ENCODE results near the gene SLC48A1. TPM values are rescaled to one million over a fixed set of nuclear protein-coding genes. Genes with fewer than 3 reads are reported as not detected.
A peak's percentile ranks its signal among the peaks of the same experiment; 100 is the strongest.
"Not testable (repeated sequence)": the region's sequence is repeated elsewhere in the genome, so short reads cannot be mapped to it uniquely, and the experiment has no call there.

The SLC48A1 gene
- polyA plus RNA-seq, 3 donors = 9.4 to 19.6 (median 15.8) TPM

DNA sequence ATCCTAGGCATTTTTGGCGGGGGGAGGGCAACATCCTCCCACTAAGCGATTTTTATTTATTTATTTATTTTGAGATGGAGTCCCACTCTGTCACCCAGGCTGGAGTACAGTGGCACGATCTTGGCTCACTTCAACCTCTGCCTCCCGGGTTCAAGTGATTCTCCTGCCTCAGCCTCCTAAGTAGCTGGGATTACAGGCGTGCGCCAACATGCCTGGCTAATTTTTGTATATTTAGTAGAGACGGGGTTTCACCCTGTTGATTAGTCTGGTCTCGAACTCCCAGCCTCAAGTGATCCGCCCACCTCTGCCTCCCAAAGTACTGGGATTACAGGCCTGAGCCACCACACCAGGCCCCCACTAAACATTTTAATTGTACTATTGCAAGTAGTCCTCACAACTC, 36.5 kb downstream of the SLC48A1 start:
- Histone ChIP-seq H3K79me2 (ENCODE audit: insufficient read depth, low read length) (peaks cover 98% of the 10 kb centered on the region), H3K27ac (ENCODE audit: low read depth in 1 of 2, low read length in 2 of 2) (peak overlapping the region; percentile 87 to 99), H3K36me3 (replicated peaks in 1 of 2; ENCODE audit: control insufficient read depth in 1 of 2, insufficient read depth in 2 of 2, low read length in 2 of 2) (peaks cover 11 to 16% of the 10 kb centered on the region in 2 donors), H3K4me1 (ENCODE audit: control insufficient read depth in 1 of 2, insufficient read depth in 2 of 2, low read length in 2 of 2) (peaks cover 71 to 85% of the 10 kb centered on the region in 2 donors), H4K20me1 (ENCODE audit: insufficient read depth, low read length) (peaks cover 17% of the 10 kb centered on the region)
- H3K27me3 Mint-ChIP-seq (ENCODE audit: low read depth in 3 of 3); H2AFZ ChIP-seq (ENCODE audit: insufficient read depth, low read depth, low read length, poor library complexity, severe bottlenecking); H3K4me2 ChIP-seq (replicated peaks; ENCODE audit: extremely low read depth, low read length, poor library complexity, severe bottlenecking); H3K9me3 Mint-ChIP-seq; H3K4me3 Mint-ChIP-seq; H3K9me3 ChIP-seq (replicated peaks in 1 of 2; ENCODE audit: control insufficient read depth in 1 of 2, insufficient read depth in 1 of 2, low read length in 2 of 2); H3K9ac ChIP-seq (ENCODE audit: insufficient read depth, low read length, poor library complexity, severe bottlenecking); H3K27me3 ChIP-seq (ENCODE audit: control insufficient read depth in 2 of 2, insufficient read depth in 2 of 2, low read length in 2 of 2); DNase-seq; H3K4me3 ChIP-seq (replicated peaks in 1 of 3; ENCODE audit: low read depth in 2 of 3, low read length in 3 of 3): not testable (repeated sequence)
- TF ChIP-seq, protein P1, sequence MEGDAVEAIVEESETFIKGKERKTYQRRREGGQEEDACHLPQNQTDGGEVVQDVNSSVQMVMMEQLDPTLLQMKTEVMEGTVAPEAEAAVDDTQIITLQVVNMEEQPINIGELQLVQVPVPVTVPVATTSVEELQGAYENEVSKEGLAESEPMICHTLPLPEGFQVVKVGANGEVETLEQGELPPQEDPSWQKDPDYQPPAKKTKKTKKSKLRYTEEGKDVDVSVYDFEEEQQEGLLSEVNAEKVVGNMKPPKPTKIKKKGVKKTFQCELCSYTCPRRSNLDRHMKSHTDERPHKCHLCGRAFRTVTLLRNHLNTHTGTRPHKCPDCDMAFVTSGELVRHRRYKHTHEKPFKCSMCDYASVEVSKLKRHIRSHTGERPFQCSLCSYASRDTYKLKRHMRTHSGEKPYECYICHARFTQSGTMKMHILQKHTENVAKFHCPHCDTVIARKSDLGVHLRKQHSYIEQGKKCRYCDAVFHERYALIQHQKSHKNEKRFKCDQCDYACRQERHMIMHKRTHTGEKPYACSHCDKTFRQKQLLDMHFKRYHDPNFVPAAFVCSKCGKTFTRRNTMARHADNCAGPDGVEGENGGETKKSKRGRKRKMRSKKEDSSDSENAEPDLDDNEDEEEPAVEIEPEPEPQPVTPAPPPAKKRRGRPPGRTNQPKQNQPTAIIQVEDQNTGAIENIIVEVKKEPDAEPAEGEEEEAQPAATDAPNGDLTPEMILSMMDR (IDR thresholded peaks at IDR 0.05) = peak; percentile 12
- peak overlapping the region; percentile 91 to 100 (median 94) for H3K27ac Mint-ChIP-seq
- WGBS (ENCODE audit: insufficient coverage) = no CpG with 5 or more reads among the region's 9 CpGs
- peaks cover 90% of the 10 kb centered on the region for H3K4me1 Mint-ChIP-seq
- intact Hi-C loops (cut with micrococcal nuclease) = loop anchor here in 1 of 2 donors (2.0 kb wide), 1 partner anchor 13 kb away; no protein-coding TSS in a partner anchor
- H3K36me3 Mint-ChIP-seq = peaks cover 25 to 35% of the 10 kb centered on the region in 2 donors

- peak overlapping the region in 1 of 2 donors; percentile 59 for H3K4me3 Mint-ChIP-seq
- peaks cover 2% of the 10 kb centered on the region in 2 donors for H3K36me3 ChIP-seq (replicated peaks in 1 of 2; ENCODE audit: control insufficient read depth in 1 of 2, insufficient read depth in 2 of 2, low read length in 2 of 2)
- DNase-seq = peak in 1 of 3 donors; percentile 60
- peaks cover 86 to 98% of the 10 kb centered on the region in 2 donors for H3K4me1 ChIP-seq (ENCODE audit: control insufficient read depth in 1 of 2, insufficient read depth in 2 of 2, low read length in 2 of 2)
- TF ChIP-seq, protein P1 (IDR thresholded peaks at IDR 0.05) = no peak
- peak overlapping the region in 1 of 3 experiments; percentile 21 for H3K4me3 ChIP-seq (replicated peaks in 1 of 3; ENCODE audit: low read depth in 2 of 3, low read length in 3 of 3)
- H3K9ac ChIP-seq (ENCODE audit: insufficient read depth, low read length, poor library complexity, severe bottlenecking) = no peak overlapping the region
- intact Hi-C loops (cut with micrococcal nuclease) = loop anchor here in 1 of 2 donors (10.0 kb wide), 1 partner anchor 94 kb away; the partner anchor contains the start of gene VDR
- H3K27me3 Mint-ChIP-seq (ENCODE audit: low read depth in 3 of 3) = peaks cover 0 to 3% (median 0%) of the 10 kb centered on the region in 3 donors
- H3K36me3 Mint-ChIP-seq = peaks cover 18 to 24% of the 10 kb centered on the region in 2 donors
- peak overlapping the region; percentile 87 to 99 for H3K27ac ChIP-seq (ENCODE audit: low read depth in 1 of 2, low read length in 2 of 2)
- peaks cover 98% of the 10 kb centered on the region for H3K79me2 ChIP-seq (ENCODE audit: insufficient read depth, low read length)
- H3K9me3 ChIP-seq (replicated peaks in 1 of 2; ENCODE audit: control insufficient read depth in 1 of 2, insufficient read depth in 1 of 2, low read length in 2 of 2) = no peaks in the 10 kb centered on the region
- WGBS (ENCODE audit: insufficient coverage) = 29% methylated on average over 1 of the region's 2 CpGs
- H3K27me3 ChIP-seq (ENCODE audit: control insufficient read depth in 2 of 2, insufficient read depth in 2 of 2, low read length in 2 of 2) = no peaks in the 10 kb centered on the region
- H2AFZ ChIP-seq (ENCODE audit: insufficient read depth, low read depth, low read length, poor library complexity, severe bottlenecking) = no peak overlapping the region
- H3K27ac Mint-ChIP-seq = peak overlapping the region; percentile 91 to 100 (median 94)
- peaks cover 90% of the 10 kb centered on the region for H3K4me1 Mint-ChIP-seq
- peaks cover 11% of the 10 kb centered on the region for H4K20me1 ChIP-seq (ENCODE audit: insufficient read depth, low read length)
- H3K4me2 ChIP-seq (replicated peaks; ENCODE audit: extremely low read depth, low read length, poor library complexity, severe bottlenecking) = peak overlapping the region; percentile 39
- H3K9me3 Mint-ChIP-seq = no peaks in the 10 kb centered on the region
Observed at GRCh38 chr12:47811072-47811396, 38.0 kb downstream of the SLC48A1 start.

Data from CD14-positive monocyte (primary cell).